ENCODE measurements around the gene PADI1.

Gene PADI1

DNA sequence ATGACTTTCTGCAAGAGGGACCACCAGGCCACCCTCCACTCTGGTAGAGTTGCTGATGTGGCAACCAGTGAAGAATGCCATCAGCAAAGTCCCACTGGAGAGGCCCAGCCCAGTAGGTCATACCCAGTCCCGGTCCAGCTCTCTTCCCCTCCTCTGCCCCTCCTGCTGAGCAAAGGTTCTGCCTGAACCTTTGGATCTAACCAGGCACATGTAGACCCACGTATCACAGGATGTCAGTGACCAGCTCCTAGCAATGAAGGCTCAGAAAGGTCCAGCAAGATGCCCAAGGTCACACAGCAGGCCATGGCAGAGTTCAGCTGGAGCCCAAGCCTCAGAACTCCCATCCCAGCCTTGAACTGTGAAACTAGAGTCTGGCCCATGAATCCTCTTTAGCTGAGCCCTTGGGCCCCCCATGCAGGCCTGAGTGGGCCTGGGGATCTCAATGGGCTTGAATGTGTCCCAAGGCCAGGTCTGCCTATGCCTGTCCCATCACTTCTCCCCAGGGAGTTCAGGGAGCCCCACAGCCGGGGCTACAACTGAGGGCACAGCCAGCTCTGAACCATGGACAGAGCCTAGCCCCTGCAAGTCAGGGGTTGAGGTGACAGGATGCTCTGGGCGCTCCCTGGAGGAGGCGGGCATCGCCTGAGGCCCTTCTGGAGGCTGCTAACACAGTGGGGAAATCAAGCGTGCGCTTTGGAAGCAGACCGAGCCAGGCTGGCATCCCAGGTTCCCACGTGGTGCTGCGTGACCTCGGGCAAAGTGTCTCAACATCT is 21.4 kb upstream of the PADI1 start:
- DNase-seq: no peak

DNA sequence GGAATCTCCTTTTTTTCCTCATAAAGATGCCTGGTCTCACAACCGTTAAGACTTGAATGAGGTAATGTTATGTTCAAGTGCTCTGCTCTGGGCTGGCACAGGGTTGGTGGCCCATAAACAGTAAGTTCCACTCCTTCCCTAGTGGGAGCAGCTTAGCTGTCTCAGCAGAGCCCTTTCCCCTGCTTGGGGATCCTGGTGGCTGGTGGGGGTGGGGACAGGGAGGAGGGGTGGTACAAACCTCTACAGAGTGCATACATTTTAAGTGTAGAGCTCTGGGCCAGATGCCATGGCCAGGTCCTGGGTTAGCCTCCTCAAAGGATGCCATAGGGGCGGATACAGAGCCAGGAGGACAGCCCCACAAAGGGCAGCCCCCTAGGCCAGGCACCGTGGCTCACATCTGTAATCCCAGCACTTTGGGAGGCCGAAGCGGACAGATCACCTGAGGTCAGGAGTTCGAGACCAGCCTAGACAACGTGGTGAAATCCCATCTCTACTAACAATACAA is 20.7 kb upstream of the PADI1 start:
- DNase-seq: no peak

DNA sequence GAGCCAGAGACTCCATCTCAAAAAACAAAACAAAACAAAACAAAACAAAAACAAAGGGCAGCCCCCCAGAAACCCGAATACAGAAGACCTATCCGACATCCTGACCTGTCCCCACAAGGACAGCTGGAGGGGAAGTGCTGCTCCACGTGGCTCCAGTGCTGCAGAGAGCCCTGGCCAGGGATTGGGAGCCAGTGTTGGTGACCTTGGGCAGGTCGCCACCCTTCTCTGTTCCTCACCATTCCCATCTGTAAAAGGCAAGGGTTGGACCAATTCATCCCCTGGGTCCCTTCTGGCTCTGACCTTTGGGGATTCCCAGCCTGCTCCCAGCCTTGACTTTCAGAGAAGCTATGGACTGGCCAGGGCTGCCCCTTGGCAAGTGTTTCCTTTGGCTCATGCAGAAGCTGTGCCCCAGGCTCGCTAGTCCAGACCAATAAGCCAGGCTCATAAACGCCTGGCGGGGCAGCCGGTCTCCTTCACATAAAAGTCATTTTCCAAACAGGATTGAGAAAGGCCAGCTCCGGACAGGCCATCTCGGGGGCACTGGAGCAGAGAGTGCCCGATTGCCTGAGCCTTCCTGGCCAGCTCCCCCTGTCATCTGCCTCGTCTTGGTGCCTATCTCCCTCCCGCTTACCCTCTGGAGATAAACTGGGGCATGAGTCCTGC is 20.0 kb upstream of the PADI1 start:
- DNase-seq: no peak

DNA sequence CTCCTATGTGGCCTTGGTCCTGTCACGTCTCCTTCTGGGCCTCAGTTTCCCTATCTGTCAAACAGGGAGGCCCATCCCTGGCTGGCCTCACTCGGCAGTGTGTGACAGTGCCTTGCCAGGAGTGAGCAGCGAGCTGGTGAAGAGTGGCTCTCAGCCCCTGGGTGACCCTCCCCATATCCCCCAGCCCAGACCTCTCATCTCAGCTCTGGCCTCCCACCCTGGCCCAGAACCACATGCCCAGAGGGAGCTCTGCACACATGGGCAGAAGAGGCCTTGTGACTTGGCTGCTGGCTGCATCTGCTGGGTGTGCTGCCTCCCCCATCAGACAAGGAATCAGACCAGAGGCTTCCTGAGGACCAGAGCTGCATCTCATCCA is 19.5 kb upstream of the PADI1 start:
- no peak for DNase-seq

DNA sequence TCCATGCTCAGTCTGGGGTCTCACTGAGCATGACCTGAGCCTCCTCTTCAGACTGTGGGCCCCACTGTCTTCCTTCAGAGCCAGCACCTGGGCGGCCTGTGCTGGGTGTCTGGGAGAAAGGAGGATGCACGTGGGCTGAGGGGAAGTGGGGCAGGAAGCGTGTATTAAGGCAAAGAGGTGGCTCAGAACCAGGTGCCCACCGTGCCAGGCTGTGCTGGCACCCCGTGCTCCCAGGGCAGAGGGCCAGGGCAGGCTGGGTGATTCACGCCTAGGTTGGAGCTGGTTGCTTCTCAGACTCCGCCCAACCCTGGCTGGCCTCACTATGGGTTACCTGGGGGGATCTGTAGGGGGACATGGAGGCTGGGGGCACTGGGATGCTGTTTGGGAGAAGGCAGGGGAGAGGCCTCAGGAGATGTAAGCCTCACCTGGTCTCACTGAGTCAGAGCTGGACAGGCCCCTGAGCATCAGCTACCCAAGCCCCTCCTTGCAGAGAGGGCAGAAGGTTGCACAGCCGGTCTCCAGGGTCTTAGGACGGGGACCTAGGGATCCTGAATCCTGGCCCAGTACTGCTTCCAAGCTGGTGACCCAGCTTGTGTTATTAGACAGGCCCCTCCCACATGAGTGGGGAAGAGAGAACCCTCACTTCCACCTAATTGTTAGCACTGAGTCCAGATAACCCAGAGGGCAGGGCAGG is 18.6 kb upstream of the PADI1 start:
- no peak for DNase-seq

DNA sequence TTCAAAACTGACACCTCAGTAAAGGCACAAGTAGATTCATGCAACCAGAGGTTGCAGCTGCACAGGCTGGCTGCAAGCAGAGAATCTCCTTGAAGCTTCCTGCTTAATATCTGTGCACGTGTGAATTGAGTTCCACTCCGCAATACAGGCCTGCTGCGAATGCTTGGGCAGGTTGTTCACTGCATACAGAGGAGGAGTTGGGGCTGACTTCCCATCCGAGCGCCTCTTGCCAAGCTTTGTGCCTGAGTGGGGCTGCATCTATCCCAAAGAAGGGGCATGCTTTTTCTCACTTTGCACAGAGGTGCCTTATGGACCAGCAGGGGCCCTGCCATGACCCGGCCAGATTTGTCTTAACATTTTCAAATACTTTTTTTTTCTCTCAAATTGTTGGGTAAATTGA is 17.9 kb upstream of the PADI1 start:
- no peak for DNase-seq

DNA sequence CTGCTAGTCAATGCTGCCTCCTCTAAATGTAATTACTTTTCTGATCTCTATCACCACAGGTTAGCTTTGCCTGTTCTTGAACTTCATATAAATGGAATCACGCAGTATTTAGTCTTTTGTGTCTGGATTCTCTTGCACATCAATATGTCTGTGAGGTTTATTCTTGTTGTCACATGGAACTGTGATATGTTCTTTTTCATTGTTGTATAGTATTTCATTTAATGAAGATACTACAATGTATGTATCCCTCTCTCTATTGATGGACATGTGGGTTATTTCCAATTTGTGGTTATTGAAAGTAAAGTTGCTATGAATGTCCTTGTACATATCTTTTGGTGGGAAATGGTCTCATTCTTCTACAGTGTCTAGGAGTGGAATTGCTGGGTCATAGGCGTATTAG is 16.7 kb upstream of the PADI1 start:
- DNase-seq: no peak

DNA sequence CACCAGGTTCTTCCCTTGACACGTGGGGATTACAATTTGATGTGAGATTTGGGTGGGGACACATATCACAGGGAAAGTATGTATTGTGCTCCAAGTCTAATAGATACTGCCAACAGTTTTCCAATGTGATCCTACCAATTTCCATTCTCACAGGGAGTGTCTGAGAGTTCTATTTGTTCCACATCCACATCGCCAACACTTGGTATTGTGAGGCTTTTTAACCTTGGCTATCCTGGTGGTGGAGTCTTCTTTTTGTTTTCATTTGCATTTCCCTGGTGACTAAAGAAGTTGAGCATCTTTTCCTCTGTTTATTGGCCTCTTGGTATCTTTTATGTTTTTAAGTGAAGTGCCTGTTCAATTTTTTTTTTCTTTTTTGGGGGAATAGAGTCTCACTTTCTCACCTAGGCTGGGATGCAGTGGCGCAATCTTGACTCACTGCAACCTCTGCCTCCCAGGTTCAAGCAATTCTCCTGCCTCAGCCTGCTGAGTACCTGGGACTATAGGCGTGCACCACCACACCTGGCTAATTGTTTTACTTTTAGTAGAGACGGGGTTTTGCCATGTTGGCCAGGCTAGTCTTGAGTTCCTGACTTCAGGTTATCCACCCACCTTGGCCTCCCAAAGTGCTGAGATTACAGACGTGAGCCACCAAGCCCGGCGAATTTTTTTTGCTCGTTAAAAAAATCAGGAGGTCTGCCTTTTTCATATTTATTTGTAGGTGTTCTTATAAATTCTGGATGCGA is 15.9 kb upstream of the PADI1 start:
- no peak for DNase-seq

DNA sequence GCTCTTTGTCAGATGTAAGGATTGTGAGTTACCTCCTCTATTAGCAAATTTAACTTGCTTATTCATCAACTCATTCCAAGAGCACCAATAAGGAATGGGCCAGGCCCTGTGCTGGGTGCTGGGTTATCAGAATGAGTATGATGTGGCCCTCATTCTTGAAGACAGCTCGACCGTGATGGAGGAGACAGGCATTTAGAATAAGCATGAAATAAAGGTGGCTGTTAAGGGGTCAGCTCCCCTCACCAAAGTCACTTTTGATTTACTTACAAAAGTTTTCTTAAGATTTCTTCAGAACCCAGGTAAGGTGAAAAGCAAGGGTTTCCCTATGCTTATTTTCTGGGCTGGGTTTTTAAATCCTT is 15.3 kb upstream of the PADI1 start:
- no peak for DNase-seq

DNA sequence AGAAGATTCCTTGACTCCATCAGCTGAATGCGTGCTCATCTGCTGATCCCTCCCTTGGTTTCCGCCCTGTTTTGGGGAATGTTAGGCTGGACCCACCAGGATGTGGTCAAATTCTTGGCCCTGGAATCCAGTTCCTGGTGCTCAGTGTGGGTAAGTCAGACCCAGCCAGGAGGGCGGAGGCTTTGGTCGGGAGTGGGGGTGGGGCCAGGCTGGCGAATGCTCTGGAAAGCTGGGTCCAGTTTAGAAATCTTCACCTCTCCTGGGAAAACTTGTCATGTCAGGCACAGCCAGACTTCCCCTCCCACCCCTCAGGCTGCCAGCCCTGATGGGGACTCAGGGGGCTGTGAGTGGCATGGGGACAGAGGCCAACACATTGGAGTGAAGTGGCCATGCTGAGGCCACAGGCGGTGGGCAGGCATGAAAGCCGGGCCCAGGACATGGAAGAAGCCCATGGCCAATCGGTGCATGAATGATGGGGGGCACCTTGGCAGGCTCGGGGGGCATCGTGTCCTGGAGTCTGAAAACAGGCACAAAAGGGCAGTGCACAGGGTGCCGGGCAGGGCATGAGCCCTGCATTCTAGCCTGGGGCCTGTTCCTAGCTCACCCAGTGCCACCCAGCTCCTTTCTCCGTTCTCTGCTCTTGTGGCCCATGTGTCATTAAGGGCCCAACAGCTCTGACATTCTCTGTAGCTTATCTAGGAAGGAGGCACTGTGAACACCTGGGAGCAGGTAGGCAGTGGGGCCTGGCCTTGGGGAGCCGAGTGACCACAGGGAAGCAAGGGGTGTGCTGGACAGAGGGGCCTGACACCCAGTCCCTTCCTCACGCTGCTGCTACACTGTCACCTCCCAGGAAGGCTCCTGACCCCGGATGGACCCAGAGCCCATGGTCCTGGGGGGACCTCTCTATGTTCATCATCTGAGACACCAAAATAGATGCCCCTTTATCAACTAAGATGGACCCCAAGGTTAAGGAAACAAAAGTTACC is 14.6 kb upstream of the PADI1 start:
- no peak for DNase-seq

DNA sequence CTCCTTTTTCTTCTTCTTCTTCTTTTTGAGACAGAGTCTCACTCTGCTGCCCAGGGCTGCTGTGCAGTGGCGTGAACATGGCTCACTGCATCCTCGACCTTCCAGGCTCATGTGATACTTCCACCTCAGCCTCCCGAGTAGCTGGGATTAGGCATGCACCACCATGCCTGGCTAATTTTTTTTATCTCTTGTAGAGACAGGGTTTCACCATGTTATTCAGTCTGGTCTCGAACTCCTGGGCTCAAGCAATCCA is 13.0 kb upstream of the PADI1 start:
- no peak for DNase-seq

DNA sequence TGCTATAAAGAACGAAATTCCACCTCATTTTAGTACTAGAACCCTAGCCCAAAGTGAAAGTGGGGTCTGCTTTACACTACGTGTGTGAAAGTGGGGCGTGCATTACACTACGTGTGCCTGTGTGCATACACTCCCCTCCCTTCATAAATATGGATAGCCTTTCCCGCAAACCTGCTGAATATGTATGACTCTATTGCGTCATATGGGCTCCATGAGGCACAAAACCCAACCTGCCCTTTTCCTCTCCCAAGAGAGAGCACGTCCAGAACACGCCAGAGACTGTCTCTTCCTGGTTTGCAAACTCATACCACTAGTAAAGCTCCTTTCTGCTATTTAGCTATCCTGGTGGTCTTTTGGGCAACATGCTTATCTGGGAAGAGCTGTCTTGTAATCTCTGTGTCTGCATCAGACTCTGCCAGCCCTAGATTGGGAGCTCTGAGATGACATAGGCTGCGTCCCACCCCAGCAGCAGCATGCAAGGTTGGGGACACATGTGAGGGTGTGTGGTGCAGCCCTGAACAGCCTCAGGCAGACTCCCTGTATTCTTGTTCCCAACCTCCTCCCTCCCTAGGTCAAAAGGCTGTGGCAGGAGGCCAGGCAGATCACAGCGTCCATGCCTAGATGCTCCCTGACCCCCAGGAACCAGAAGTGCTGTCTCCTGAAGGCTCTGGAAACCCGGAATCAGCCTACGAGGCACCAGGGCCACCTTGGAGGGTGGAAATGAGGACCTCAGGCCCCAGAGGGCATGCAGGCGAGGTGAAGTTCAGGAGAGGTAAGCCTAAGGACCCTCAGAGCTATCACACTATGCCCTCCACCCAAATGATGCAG is 12.3 kb upstream of the PADI1 start:
- DNase-seq: no peak

DNA sequence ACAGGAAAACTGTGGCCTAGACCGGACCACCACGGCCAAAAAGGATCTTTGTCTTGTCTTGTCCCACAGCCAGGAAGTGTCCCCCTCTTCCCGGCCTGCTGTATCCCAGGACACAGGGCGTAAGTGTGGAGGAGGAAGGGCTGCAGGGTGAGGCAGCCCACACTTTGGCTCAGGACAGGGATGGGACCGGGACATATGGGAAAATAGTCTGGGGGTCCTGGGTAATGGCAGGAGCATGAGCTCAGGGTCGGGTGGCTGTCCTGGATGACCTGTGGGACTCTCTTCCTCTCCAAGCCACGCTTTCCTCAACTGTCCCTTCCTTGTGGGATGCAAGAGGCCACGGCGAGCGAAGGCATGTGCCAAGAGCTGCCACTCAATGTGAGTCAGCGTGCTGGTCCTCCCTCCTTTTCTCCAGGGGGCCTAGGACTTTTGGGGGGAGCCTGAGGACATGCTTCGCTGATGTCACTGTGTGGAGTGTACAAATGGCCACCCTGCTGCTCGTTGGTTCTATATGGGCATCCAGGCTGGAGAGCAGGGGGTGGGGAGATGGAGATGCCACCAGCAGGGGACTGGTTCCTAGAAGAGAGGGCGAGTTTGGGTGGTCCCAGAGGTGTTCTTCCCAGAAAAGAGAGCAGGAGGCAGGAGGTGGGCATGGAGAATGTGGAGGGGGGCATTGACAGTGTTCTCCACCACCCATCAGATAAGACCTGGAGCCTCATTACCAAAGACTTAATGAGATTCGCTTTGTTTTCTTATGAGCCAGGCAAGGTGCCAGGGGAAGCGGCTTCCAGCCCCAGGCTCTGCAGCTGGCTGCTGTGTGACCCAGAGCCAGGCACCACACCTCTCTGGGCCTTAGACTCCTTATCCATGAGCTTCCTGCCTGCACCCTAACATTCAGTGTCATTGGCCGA is 11.5 kb upstream of the PADI1 start:
- no peak for DNase-seq

DNA sequence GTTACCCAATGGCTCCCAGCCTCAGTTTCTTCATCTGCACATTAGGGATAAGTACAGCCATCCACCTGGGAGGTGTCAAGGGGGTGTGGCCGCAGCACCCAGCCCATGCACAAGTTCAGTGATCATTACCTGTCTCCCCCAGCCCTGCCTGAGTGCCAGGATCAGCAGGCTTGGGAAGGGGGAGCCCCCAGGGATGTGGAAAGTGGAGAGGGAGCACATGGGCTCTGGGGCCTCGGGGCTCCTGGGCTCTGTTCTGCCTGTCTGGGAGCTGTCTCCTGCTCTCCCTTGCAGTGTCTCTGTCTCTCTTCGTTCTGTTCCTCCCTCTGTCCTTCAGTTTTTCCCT is 10.8 kb upstream of the PADI1 start:
- no peak for DNase-seq

DNA sequence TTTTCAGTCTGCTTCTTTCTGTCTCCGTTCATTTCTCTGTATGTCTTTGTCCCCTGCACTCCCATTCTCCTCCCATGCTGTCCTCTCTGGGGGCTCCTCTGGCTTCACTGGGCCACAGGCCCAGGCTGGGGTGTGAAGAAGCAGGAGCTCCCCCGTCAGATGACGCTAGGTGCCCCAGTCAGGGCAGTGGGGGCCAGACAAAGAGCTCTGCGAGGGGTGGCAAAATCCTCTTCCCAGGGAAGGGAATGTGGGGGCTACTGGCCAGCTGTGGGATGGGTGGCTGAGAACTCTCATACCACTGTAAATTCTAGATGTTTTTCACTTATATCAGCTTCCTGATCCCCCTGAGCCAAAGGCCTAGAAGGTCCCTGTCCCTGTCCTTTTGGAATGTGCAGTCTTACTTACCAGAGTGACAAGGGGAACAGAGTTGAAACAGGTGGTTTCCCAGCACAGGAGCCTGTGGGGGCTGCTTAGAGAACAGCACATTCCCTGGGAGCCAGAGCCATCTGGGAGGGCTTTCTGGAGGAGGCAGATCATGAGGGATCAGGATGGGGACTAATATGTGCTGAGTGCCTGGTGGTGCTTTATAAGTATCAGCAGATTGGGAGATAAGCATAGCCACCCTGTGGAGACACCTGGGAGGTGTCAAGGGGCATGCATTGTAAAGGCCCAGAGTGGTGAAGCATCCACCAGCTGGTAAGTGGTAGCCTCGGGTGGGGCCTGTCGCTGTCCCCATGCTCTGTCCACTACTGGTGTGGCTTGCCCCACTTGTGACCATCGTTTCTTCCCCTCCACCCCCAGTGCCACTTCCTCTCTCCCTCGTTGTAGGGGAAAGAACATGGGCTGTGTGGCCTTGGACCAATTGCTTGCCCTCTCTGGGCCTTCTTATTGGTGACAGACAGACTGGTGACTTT is 10.1 kb upstream of the PADI1 start:
- no peak for DNase-seq

DNA sequence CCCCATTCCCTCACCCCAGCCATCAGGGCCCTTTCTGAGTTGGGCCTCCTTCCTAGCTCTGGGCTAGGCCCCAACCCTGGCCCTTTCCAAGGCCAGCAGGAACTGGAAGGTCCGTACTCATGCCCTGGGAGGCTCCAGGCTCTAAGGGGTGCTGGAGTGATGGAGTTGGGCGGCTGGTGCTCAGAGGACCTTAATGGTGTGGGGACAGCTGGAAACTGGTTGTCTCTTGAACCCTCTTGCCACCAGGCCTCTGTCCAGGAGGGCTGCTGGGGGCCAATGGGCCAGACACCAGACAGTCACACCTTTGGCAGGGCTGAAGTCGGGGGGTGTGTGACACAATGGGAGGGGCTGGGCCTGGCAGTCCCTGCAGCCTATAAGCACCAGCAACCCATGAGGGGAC is 9.2 kb upstream of the PADI1 start:
- DNase-seq: no peak

DNA sequence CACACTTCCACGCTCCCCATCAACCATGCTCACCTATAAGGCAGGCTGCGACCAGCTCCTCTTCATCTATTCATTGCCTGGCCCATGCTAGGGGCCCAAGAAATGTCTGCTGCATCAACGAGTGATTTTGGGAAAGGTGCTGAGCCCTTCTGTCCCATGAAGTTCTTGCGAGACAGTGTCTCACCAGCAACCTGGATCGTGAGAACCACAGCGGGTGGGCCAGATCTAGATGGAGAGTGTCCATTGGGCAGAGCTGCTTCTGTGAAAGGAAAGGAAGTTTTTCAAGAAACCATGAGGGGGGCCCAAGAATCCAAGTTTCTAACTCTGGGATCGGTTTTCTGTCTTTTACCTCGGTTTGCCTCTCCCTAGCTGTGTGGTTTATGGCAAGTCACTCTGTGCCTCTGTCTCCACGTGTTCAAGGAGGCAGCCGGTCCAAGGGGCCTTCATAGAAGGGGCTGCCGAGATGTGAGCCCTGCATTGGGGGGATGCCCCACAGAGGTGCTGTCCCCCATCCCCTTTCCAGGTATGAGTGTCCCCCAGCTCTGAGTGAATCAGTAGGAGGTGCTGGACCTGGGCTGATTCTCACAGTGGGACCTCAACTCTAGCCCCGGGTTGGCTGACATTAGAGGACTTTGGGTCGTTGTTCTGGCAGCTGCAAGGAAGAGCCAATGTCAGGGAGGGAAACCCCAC is 8.3 kb upstream of the PADI1 start:
- no peak for DNase-seq

DNA sequence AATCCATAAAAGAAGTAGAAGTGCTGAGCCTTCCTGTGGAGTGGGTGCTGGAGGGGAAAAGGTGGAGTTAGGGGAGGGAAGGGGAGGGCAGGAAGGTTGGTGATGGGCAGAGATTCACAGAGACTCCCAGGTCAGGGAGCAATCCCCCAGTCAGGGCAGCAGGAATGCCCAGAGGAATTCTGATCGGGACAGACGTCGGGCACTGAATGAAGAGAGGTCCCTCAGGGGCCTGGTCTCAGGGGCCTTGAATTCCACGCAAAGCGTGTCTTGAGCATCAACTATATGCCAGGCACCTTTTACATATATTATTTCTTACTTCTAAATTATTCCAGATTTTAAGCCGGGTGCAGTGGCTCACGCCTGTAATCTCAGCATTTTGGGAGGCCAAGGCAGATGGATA is 7.2 kb upstream of the PADI1 start:
- DNase-seq: no peak

All from activated effector memory CD4-positive, alpha-beta T cell treated with Interleukin-2 at 50 U/mL for 16 hours (primary cell).